VCaP (cell line): ENCODE results near the gene CPT1B.
"Not testable (repeated sequence)": the region's sequence is repeated elsewhere in the genome, so short reads cannot be mapped to it uniquely, and the experiment has no call there.

Source experiments
- H3K27ac ChIP-seq: fragments of 450-650 bp; 2 replicates; pipeline ENCODE4 v1.5.1; 2017
- CTCF ChIP-seq: fragments of 450-650 bp; conservative IDR thresholded peaks from 2 replicates; pipeline ENCODE4 v1.5.1; 2017; ENCODE audit warnings: mild to moderate bottlenecking, moderate library complexity

Gene CPT1B

GRCh38 chr22:50612168-50612527 is 33.9 kb upstream of the CPT1B start:
- TF ChIP-seq CTCF: no peak

GRCh38 chr22:50611341-50612060 is 33.3 kb upstream of the CPT1B start:
- TF ChIP-seq CTCF: no peak
- no peak overlapping the region for H3K27ac ChIP-seq

More at GRCh38 chr22:50612168-50612527, 33.9 kb upstream of the CPT1B start:
- no peak overlapping the region for H3K27ac ChIP-seq

GRCh38 chr22:50610581-50610980 is 32.4 kb upstream of the CPT1B start:
- TF ChIP-seq CTCF: no peak
- no peak overlapping the region for H3K27ac ChIP-seq

DNA sequence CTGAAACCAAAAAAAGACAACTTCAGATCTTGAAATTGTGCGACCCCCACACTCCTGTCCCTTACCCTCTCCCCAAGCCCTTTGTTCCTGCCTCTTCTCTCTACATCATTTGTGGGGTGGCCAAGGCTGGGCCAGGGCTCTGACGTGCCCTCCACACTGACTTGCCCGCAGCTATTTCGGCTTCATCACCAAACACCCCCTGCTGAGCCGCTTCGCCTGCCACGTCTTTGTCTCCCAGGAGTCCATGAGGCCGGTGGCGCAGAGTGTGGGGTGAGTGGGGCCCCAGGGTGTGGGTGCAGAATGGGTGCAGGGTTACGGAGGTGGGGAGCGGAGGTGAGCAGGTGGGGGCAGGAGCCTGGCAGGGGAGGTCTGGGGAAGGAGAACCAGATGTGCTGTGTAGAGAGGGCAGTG is 31.8 kb upstream of the CPT1B start:
- no peak for TF ChIP-seq CTCF

DNA sequence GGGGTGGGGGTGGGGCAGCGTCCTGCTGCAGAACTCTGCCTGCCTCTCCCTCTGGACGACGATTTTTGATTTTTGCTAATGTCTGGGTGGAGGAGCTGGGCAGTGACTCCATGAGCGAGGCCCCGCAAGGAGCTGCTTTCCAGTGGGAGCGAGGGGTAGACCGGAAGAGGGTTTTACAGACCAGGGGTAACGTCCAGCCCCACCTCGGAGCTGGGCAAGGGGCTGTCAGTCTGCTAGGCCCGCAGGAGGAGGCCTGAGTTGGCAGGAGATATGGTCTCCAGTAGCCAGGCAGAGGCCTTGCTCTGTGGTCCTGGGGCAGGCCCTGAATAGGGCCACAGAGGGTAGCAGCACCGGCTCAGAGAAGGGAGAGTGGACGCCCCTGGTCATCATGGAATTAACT is 31.4 kb upstream of the CPT1B start:
- no peak for TF ChIP-seq CTCF
- no peak overlapping the region for H3K27ac ChIP-seq

More for the DNA sequence above, 31.8 kb upstream of the CPT1B start:
- no peak overlapping the region for H3K27ac ChIP-seq

- TF ChIP-seq CTCF: no peak
- no peak overlapping the region for H3K27ac ChIP-seq
These were observed 30.8 kb upstream of the CPT1B start for GRCh38 chr22:50608996-50609395.

GRCh38 chr22:50608058-50608840 is 30.0 kb upstream of the CPT1B start:
- not testable (repeated sequence) for H3K27ac ChIP-seq

DNA sequence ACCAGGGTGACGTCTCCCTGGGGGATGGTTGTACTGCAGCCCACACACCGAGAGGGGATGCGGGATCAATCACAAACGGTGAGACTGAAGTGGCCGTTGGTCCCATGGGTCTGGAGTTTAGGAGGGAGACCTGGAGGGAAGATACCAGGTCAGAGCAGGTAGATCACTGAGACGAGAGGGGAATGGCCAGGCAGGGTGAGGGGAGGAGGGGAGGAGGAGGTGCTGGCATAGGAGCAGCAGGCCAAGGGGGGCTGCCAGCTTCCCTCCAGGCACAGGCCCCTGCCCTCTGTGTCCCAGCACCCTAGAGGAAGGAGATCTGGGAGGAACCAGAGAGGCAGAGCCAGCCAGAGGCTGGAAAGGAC is 29.4 kb upstream of the CPT1B start:
- H3K27ac ChIP-seq: no peak overlapping the region
- no peak for TF ChIP-seq CTCF
